HG02840 (cell line): ENCODE measurements around the gene YPEL4.

Experiments
- ATAC-seq: cut with Tn5 transposase; IDR thresholded peaks from one replicate; pipeline ENCODE4 v1.9.1; 2021; ENCODE audit warnings: mild to moderate bottlenecking, moderate library complexity, moderate number of reproducible peaks; ENCODE audit not compliant: unreplicated experiment, low FRiP score

The YPEL4 gene

DNA sequence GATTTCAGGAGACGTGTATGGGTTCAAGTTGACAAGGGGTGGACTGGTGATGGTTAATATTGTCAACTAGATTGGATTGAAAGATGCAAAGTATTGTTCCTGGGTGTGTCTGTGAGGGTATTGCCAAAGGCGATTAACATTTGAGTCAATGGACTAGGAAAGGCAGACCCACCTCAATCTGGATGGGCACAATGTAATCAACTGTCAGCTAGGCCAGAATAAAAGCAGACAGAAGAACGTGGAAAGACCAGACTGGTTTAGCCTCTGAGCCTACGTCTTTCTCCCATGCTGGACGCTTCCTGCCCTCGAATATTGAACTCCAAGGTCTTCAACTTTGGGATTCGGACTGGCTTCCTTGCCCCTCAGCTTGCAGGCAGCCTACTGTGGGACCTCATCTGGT is 1.7 kb upstream of the YPEL4 start:
- ATAC-seq, result no peak

DNA sequence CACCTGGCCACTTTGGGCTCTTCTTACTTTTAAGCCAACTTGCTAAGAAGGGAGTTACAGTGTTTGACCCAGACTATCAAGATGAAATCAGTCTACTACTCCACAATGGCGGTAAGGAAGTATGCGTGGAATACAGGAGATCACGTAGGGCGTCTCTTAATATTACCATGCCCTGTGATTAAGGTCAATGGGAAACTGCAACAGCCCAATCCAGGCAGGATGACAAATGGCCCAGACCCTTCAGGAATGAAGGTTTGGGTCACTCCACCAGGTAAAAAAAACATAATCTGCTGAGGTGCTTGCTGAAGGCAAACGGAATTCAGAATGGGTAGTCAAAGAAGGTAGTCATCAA is 1.0 kb upstream of the YPEL4 start:
- no peak for ATAC-seq

DNA sequence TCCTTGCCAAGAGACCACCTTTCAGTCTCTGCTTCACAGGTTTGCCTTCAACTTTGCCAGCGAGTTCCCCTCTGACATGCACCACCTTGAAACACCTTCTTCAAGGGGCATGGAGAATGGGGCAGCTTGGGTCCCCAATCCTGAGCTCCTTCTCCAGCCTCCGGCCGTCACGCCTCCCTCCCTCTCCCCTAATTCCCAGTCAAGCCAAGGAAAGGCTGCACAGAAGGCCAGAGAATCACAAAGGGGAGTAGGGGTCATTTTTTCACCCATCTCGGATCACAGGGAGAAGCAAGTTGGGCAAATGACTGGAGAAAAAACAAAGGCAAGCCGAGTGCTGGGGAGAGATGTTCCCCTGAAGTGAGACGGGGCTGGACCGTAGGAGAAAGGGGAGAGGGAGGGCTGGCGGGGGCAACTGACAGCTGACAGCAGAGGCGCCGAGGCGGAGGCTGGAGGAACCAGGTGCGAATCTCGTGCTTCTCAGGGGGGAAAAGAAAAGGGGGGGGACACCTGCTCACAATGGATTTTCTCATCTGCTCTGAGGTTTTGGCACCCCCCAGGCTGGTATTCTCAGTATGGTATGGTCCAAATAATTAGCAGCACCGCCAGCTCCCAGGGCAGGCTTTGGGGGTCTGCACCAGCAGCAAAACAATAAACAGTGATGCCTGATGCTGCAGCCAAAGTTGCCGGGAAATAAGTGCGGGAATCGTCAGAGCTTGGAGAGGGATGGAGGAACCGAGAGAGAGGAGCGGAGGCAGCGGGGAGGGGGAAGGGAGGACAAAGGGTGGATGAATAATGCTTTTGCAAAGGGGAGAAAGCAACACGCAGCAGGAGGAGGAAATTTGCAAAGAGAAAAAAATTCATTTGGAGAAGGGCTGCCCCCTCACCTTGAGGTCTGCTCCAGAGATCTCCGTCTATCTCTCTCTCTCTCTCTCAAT is 644 bp downstream of the YPEL4 start:
- ATAC-seq, result no peak

DNA sequence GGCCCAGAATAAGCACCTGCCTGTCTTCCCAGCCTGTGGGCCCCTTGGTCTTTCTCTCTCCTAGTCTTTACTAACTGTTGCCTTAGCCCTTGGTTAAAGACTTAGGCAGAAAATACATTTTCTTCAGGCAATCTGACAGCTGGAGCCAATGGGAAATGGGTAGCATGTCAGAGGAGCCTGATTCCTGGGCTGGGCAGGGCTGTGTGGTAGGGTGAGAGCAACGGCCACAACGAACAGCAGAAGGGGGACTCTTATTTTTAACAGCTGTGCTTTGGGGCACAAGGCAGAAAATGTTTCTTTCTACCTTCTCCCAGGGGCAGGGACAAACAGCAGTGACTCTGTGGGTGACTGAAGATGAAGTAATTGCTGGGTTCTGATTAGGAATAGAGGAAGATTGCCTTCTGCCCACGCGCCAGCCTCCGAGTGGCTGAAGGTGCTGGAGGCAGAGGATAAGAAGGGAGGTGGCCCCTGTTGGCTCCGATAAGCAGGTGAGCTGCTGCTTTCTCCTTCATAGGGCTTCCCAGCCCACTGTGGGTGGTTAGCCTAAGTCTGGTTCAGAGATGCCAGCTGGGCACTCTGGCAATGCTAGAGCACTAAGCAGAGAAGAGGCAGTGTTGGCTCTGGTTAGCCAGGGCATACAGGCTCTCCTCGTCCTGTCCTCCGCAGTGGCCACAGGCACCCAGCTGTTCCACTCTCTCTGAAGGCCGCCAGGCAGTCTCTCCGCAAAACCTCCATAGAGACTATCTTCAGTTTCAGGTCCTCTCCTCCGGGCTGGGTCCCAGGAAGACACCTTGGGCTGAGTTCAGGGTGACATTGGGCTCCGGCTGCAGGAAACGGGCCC is 1.5 kb downstream of the YPEL4 start:
- ATAC-seq, result no peak

DNA sequence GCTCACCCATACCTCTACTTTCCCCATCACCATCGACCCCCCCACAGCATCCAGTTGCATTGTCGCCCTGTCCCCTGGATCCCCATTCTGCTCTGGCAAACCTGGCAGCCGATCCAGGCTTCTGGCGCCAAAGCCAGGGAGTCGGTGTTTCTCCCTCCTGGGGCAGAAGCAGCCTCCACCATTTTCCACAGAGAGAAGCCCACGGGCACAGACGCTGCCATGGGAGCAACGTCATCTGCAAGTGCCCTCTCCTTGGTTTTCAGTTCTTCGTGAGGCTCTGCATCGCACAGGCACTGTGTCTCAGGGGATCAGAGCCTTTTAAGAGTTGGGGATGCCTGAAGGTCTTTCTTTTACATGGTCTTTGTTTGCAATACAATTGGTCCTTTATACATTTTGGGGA is 2.3 kb downstream of the YPEL4 start:
- no peak for ATAC-seq

DNA sequence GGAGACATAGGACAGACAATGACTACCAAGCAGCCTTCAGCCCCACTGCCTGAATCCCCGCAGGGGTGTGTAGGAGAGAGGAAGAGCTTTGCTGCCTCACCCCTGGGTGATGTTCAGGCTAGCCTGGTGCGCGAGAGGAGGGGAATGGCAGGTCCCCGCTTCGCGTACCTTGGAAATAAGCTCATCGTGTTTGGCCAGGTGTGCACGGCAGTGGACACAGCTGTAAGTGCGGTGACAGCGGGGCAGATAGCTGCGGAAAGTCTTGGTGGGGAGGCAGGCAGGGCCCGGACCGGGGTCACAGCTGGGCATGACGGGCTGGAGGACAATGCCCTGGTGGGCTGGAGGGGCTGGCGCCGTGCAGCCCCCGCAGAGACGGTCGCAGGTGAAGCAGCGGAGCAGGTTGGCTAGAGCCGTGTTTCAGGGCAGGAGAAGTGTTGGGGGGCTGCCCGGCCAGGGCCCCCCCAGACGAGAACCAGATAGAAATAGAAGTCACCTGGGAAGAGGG is 2.9 kb downstream of the YPEL4 start:
- ATAC-seq, result no peak

DNA sequence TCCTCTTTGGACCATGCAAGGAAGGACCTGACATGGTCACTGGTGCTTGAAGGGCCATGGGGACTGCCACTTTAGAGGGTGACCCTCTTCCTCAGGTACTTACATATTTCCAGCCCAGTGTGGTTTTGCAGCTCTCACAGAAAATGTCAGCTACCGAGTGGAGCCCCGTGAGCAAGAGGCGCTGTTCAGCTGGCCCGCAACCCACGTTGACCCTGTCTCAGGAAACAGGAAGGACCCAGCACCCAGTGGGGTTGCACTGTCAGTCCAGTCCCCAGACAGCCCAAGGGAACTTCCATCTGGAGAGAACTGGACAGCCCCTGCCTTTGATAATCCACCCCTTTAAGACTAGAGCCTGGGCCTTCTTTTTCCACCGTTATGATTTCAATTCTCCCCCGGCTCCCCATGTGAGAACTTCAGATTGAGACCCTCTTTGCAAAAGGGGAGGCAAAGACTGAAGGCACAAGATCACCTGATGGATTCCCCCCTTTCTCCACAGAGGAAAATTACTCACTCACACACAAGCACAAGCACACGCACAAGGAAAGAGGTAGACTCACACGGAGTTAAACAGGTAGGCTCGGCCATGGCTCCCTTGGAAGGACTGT is 3.4 kb downstream of the YPEL4 start:
- ATAC-seq, result no peak

DNA sequence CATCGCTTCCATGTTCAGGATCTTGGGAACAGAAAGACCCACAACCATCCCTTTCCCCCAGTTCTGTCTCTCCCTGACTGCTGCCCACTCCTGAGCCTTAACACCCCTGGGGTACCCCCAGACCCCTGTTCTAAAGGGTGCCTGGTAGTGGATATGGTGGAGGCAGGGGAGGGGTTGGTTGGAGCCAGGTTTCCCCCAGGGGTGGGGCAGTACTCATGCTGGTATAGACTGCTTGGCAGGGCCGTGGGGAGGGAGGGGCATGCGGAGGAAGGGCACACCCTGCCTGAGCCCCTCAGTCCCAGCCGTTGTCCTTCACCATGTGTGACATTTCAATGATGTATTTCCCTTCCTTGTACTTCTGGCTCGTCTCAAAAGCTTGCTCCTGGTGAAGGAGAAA is 4.0 kb downstream of the YPEL4 start:
- ATAC-seq, result no peak

DNA sequence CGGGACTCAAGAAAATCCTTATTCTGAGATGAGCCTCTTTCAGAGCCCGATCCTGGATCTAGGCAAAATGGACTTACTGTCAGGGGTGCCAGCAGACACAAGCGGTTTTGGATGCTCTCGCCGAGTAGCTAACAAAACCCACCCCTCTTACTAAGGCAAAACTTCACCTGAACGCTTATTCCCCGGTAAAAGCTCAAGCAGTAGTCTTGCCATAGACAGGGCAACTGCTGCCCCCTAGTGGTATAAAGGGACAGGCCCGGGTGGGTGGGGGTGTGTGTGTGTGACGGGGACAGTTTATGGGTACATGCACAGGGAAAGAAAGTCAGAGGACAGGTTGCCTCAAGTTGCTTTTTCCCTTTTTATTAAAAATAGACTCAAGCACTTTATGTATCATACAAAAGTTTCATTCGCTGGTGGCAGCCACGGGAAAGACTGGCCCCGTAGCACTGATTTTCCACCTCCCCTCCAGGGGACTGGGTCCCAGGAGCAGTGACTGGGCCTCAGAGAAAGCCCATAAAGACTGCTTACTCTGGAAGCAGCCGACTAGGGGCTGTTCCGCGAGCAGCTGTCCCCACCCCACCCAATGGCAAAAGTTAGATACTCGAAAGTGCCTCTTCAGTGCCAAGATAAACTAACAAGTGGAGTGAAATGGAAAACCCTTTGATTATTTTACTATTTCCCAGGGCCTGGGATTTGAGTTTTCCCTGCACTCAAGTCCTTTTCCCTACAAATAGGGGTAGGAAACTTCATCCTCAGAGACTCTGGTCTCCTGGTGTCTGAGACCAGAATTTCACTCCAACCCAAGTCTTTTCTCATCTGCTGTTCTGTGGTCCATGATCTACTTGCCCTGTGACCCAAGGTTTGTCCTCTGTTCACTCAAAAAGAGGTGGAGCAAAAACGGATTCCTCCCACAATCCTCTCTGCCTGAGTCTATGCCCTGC is 4.7 kb downstream of the YPEL4 start:
- no peak for ATAC-seq

DNA sequence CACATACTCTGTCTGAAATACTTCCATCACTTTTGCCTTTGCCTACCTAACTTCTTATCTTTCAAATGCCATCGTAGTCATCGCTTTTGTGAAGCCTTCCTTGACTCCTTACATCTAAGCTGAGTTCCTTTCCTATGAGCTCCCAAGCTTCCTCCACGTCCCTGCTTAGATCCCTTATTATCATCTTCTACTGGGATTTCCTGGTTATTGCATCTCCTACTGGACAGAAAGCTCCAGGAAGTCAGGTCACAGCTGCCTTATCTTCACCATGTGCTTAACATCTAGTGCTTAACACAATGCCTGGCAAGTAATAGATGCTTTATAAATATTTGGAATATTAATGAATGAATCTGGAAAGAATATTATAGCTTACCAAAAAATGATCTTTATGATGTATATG is 5.9 kb downstream of the YPEL4 start:
- no peak for ATAC-seq

DNA sequence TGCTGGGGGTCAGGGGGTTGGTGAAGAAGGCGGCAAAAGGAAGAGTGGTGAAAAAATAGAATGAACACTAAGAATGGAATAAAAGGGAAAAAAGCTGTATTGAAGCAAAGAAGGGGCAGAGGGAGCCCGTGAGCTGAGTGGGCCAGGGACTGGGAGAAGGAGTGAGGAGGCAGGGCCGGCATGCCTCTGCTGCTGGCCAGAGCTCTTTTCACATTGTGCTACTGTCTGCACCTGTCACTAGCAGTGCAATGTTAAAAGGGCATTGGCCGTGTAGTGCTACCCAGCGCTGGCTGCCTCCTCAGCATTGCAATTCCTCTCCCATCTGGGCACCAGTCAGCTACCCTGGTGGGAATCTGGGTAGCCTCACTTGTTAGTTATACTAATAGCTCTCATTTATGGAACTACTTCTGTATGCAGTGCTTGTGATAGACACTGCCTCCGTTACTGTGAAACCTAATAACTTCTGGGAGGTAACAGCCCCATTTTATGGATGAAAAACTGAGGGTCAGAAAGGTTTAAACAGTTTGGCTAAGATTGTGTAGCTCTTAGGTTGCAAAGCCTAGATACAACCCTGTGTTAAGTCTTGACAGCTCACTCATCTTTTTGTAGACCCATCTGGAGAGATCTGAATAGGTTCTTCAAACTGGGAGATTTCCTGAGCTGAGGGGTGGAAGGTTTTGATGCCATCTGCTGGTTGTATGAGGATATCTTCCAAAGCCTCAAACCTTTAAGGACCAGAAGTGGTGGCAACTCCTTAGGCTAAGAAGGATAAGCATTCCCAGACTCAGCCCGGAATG is 8.5 kb downstream of the YPEL4 start:
- no peak for ATAC-seq

DNA sequence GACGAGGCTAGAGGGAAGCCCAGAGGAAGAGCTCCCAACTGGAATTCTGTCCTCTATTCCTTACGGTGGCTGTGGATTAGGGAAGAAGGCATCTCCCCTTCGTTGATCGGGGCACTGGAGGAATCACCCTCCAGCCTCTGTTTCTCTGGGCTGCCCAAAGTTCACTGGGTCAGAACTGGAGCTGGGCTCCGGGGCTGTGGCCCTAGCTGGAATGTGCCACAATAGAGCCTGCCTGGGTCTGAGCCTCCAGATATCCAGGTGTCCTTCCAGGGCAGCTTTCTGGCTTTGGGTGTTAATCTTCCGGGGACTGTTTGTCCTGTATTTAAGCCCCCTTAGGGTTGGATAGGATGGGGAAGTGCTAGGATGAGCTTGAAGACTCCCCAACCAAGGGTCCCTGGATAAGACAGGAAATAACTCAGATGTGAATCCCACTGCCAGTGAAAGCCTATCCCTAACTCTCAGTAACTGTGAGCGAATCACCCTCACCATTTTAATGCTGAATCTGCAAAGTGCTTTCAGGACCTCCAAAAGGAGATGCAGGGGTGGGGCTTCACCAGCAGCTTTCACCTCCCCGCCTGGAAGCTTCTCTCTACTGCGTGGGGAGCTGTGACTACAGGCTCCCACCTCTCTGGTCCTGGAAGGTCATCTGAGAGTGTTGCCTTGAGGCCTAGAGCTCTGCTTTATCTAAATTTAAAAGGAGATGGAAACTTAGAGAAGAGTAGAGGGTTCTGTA is 9.5 kb downstream of the YPEL4 start:
- ATAC-seq, result no peak

DNA sequence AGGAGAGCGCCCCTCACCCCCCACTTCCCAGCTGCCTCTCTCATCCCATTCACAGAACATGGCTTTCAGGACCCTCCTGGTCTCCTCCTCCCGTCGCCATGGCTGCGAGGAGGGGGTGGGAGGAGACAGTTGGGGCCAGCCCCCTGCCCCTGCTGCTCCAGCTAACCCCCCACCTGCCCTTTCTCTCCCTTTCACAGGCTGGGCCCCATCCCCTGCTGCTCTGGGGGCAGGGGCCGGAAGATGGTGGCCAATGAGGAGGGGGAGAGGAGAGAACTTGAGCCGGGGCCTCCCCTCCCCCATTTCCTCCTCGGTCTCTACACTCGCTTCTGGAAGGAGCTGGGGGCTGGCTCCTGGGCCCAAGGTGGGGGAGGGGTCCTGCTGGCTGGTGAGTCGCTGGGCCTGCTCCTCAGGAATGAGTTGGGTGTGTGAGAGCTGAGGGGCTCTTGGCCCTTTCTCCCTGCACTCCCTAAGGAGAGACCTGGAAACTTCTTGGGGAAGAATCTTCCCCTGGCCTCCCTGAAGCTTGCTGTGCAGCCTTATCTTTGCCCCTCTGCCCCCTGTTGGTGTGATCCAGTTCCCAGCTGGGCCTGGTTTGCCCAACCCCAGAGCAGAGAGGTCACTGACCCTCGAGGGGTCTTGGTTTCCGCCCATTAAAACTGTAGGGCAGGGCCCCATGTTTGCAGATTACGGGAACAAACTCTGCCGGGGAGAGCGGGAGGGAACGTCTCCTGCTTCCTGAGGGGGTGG is 10.2 kb downstream of the YPEL4 start:
- no peak for ATAC-seq

DNA sequence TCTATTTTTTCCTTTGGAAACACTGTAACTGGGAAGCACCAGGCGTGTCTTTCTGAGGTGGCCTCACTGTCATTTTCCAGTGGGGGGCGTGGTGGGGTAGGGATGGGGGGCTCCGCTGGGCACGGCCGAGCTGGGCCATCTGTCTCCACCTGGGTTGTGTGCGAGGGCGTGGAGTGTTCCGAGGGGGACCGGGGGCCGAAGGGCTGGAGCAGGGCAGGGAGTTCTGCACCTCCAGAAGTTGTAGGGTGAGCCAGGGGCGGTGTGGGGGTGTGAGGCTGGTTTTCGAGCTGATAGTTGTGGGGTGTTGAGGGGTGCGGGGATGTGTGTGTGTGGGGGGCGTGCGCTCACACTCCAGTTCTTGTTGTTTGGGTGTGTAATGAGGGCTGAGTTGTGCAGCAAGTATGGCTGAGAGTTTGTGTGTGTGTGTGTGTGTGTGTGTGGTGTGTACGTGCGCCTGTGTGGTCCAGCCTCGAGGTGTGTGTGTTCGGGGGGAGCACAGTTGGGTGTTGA is 10.8 kb downstream of the YPEL4 start:
- ATAC-seq, result no peak

DNA sequence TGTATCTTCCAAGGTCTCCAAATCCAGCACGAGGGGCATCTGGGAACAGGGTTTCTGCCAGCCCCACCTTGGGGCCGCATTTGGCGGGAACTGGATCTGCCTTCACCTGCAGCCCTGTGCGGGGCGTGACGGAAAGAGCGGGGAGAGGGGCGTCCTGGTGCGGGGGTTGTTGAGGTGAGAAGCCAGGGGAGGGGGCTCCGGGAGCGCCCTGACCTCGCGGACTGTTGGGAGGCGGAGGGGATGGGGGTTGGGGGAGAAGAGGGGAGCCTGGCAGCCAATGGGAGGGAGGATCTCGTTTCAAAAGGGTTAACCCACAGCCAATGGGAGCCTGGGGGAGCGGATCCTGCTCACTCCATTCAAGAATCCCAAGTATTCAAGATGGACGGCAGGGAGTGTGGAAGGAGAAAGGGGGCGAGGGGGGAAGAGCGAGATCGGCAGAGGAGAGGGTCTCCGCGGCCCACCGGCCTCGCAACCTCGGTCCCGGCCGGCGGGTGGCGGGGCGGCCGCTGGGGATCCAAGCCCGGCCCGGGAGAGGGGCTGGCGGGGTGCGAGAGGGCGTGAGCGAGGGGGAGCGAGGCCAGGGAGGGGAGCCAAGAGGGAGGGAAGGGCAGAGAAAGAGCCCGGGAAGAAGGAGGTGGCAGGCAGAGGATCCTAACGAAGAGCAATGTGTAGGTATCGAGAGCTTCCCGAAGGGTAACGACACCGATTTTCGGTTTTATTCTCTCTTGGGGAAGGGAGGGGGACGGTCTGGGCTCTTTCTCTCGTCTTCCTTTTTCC is 11.5 kb downstream of the YPEL4 start:
- ATAC-seq, result no peak

DNA sequence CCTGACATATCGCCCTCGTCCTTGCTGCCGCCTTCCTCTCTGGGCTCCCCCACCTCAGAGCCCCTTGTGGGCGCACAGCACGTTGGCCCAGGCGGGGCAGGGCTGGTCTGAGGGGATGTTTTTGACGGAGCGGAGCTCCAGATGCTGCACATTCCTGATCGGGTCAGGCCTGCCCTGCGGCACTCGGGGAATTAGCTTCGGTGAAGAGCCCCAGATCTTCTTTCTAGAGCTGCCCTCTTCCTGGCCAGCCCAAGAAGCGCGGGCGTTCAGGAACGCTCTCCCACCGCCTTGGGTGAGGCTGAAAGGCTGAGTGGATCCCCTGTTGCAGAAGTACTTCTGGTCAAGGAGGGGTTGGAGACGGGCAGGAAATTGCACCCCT is 12.1 kb downstream of the YPEL4 start:
- no peak for ATAC-seq

DNA sequence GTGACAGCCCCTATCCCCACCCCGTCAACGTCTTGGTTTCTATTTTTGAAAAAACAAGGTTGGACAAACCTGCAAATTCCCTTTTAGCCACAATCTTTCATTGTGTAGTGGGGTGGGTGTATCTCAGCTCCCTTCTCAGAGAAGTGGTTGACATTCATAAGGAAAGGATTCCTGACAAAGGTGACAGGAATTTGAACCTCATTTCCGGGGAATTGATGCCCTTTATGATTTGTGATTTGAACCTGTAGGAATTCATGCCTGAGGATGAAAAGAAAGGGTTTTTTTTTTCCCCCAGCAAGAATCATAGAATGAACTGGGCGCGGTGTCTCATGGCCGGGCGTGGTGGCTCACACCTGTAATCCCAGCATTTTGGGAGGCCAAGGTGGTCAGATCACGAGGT is 14.5 kb downstream of the YPEL4 start:
- ATAC-seq, result no peak
